A673 (cell line): Measurements from ENCODE around the gene ZFYVE1.

ENCODE experiments used
- CTCF ChIP-seq: fragments of 300-800, 200-600 bp; sonication (generic); conservative IDR thresholded peaks from 2 replicates; pipeline ENCODE4 v1.5.1; 2017; ENCODE audit warnings: low read depth, mild to moderate bottlenecking, antibody characterized with exemption, low read length, moderate library complexity, mixed read lengths
- EZH2 ChIP-seq: fragments of 200-600 bp; sonication (generic); IDR thresholded peaks from 2 replicates; pipeline ENCODE4 v1.6.1; 2017; ENCODE audit warnings: borderline replicate concordance, low read depth, mild to moderate bottlenecking, mixed read lengths, antibody characterized with exemption, low read length; ENCODE audit not compliant: poor library complexity, severe bottlenecking

DNA sequence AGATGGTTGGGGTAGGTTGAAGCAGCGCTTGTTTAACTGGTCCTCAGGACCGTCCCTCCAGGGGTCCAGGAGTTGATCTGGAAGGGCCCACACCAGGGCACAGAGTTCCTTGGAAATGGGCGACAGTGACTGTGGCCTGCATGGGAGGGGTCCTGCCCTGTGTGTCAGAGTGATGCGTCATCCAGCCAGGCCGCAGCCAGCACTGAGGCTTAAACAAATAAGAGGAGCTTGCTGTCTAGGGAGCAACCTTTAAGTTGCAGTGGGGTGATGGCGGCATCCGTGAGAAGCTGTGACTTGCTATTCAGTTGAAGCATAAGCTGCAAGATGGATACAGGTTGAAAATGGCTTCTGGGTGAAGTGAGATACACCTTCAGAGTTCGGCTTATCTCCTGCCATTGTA lies 80.4 kb downstream of the ZFYVE1 start:
- TF ChIP-seq EZH2: no peak
- no peak for TF ChIP-seq CTCF
